Neural progenitor cell (in vitro differentiated cells): ENCODE measurements around the gene GLTPD2. TPM values are rescaled to one million over a fixed set of nuclear protein-coding genes. Genes with fewer than 3 reads are reported as not detected.

Experiments used
- DNase-seq: peaks from one replicate; pipeline ENCODE4 v3.0.0-alpha.2; 2016; ENCODE audit warnings: low spot score
- H2AFZ ChIP-seq: fragments of 200-600 bp; sonication (generic); replicated peaks from 2 replicates; pipeline ENCODE4 v1.6.1; 2016; ENCODE audit warnings: antibody characterized with exemption
- H3F3A ChIP-seq: fragments of 200-600 bp; sonication (generic); 2 replicates; pipeline ENCODE4 v1.6.1; 2016; ENCODE audit warnings: antibody characterized with exemption, low read depth
- H3K27ac ChIP-seq: fragments of 200-600 bp; sonication (generic); 2 replicates; pipeline ENCODE4 v1.5.1; 2016; ENCODE audit warnings: mild to moderate bottlenecking
- H3K27me3 ChIP-seq: fragments of 200-600 bp; sonication (generic); 2 replicates; pipeline ENCODE4 v1.6.1; 2016; ENCODE audit warnings: mild to moderate bottlenecking, moderate library complexity
- H3K36me3 ChIP-seq: fragments of 200-600 bp; sonication (generic); 2 replicates; pipeline ENCODE4 v1.5.1; 2016
- H3K4me1 ChIP-seq: fragments of 200-600 bp; sonication (generic); 2 replicates; pipeline ENCODE4 v1.6.1; 2016; ENCODE audit warnings: mixed run types
- H3K4me2 ChIP-seq: fragments of 200-600 bp; sonication (generic); 2 replicates; pipeline ENCODE4 v1.6.1; 2016
- H3K4me3 ChIP-seq: fragments of 200-600 bp; sonication (generic); 2 replicates; pipeline ENCODE4 v1.5.1; 2016
- H3K79me2 ChIP-seq: fragments of 200-600 bp; sonication (generic); 2 replicates; pipeline ENCODE4 v1.6.1; 2016; ENCODE audit warnings: low read depth
- H3K9ac ChIP-seq: fragments of 200-600 bp; sonication (generic); 2 replicates; pipeline ENCODE4 v1.6.1; 2016
- H3K9me3 ChIP-seq: fragments of 200-600 bp; sonication (generic); 2 replicates; pipeline ENCODE4 v1.5.1; 2016; ENCODE audit warnings: low read depth
- H4K20me1 ChIP-seq: fragments of 200-600 bp; sonication (generic); 2 replicates; pipeline ENCODE4 v1.6.1; 2016; ENCODE audit warnings: low read depth
- H3K27ac Mint-ChIP-seq: 3 replicates; pipeline ENCODE4 v1.8.0; 2021; ENCODE audit warnings: mixed read lengths
- H3K27me3 Mint-ChIP-seq: 2 replicates; pipeline ENCODE4 v1.8.0; 2022; ENCODE audit warnings: low read depth, mild to moderate bottlenecking, inconsistent platforms, moderate library complexity, mixed read lengths; ENCODE audit not compliant: insufficient read depth
- H3K36me3 Mint-ChIP-seq: 3 replicates; pipeline ENCODE4 v1.8.0; 2021; ENCODE audit warnings: mixed read lengths
- H3K4me1 Mint-ChIP-seq: 3 replicates; pipeline ENCODE4 v1.8.0; 2021; ENCODE audit warnings: mixed read lengths
- H3K4me3 Mint-ChIP-seq: 3 replicates; pipeline ENCODE4 v1.8.0; 2021; ENCODE audit warnings: mild to moderate bottlenecking, moderate library complexity, mixed read lengths
- H3K9me3 Mint-ChIP-seq: 3 replicates; pipeline ENCODE4 v1.8.0; 2020; ENCODE audit warnings: mixed read lengths
- CTCF ChIP-seq: fragments of 200-600 bp; sonication (generic); IDR thresholded peaks from 2 replicates; pipeline ENCODE4 v1.5.1; 2017; ENCODE audit warnings: antibody characterized with exemption, mild to moderate bottlenecking
- EZH2 ChIP-seq: fragments of 200-600 bp; sonication (generic); IDR thresholded peaks from 2 replicates; pipeline ENCODE4 v1.6.1; 2017; ENCODE audit warnings: antibody characterized with exemption, mild to moderate bottlenecking, moderate library complexity
- EZH2phosphoT487 ChIP-seq: fragments of 200-600 bp; sonication (generic); IDR thresholded peaks from 2 replicates; pipeline ENCODE4 v1.6.1; 2017; ENCODE audit warnings: antibody characterized with exemption
- total RNA-seq: library from RNA; depleted of rRNA; stranded (reverse); fragments of >200 nt; gene quantifications from 2 replicates; pipeline ENCODE4 v1.2.3, GENCODE V29; 2015; ENCODE audit warnings: low replicate concordance

The GLTPD2 gene
- total RNA-seq, 1 donor from 2014 or later: not detected

GRCh38 chr17:4786516-4786915 is 2.2 kb upstream of the GLTPD2 start:
- Mint-ChIP-seq H3K9me3 (no peaks in the 10 kb centered on the region), H3K4me1 (peaks cover 11% of the 10 kb centered on the region), H3K36me3 (no peaks in the 10 kb centered on the region), H3K27me3 (peaks cover 20% of the 10 kb centered on the region), H3K27ac (no peak overlapping the region), H3K4me3 (no peak overlapping the region)
- Histone ChIP-seq H3K4me3 (no peak overlapping the region), H3K27me3 (peaks cover 92% of the 10 kb centered on the region), H3K9ac (no peak overlapping the region), H3K4me1 (peaks cover 13% of the 10 kb centered on the region), H2AFZ (no peak overlapping the region), H3K4me2 (peak overlapping the region; percentile 53), H3K36me3 (no peaks in the 10 kb centered on the region), H3K27ac (no peak overlapping the region), H4K20me1 (peaks cover 9% of the 10 kb centered on the region), H3K9me3 (no peaks in the 10 kb centered on the region), H3F3A (peaks cover 38% of the 10 kb centered on the region), H3K79me2 (no peaks in the 10 kb centered on the region)
- DNase-seq: no peak
- TF ChIP-seq EZH2 (no peak), EZH2phosphoT487 (no peak), CTCF (no peak)

- H3K9ac ChIP-seq: no peak overlapping the region
- Mint-ChIP-seq H3K9me3 (no peaks in the 10 kb centered on the region), H3K4me3 (peak overlapping the region; percentile 77), H3K4me1 (peaks cover 11% of the 10 kb centered on the region), H3K27me3 (peaks cover 22% of the 10 kb centered on the region), H3K36me3 (no peaks in the 10 kb centered on the region), H3K27ac (no peak overlapping the region)
- H3K9me3 ChIP-seq: no peaks in the 10 kb centered on the region
- H3K4me3 ChIP-seq: peak overlapping the region; percentile 85
- H3K79me2 ChIP-seq: no peaks in the 10 kb centered on the region
- no peak for TF ChIP-seq CTCF
- no peak for TF ChIP-seq EZH2phosphoT487
- no peak overlapping the region for H2AFZ ChIP-seq
- no peak for DNase-seq
- H3K27me3 ChIP-seq: peaks cover 93% of the 10 kb centered on the region
- no peaks in the 10 kb centered on the region for H3K36me3 ChIP-seq
- peaks cover 9% of the 10 kb centered on the region for H4K20me1 ChIP-seq
- H3K4me1 ChIP-seq: peaks cover 13% of the 10 kb centered on the region
- peaks cover 38% of the 10 kb centered on the region for H3F3A ChIP-seq
- H3K27ac ChIP-seq: no peak overlapping the region
- H3K4me2 ChIP-seq: peak overlapping the region; percentile 95
Measured at GRCh38 chr17:4788159-4788806, 481 bp upstream of the GLTPD2 start.

GRCh38 chr17:4789701-4789950 is 862 bp downstream of the GLTPD2 start:
- Histone ChIP-seq H3F3A (peaks cover 38% of the 10 kb centered on the region), H3K36me3 (no peaks in the 10 kb centered on the region), H3K9ac (no peak overlapping the region), H4K20me1 (peaks cover 9% of the 10 kb centered on the region), H3K4me1 (peaks cover 13% of the 10 kb centered on the region), H3K79me2 (no peaks in the 10 kb centered on the region), H3K27ac (no peak overlapping the region), H3K4me2 (peak overlapping the region; percentile 95), H3K27me3 (peaks cover 81% of the 10 kb centered on the region), H2AFZ (peak overlapping the region; percentile 81), H3K4me3 (peak overlapping the region; percentile 85), H3K9me3 (no peaks in the 10 kb centered on the region)
- TF ChIP-seq EZH2phosphoT487 (no peak), EZH2 (peak; percentile 57)
- Mint-ChIP-seq H3K9me3 (no peaks in the 10 kb centered on the region), H3K36me3 (no peaks in the 10 kb centered on the region), H3K4me1 (peaks cover 11% of the 10 kb centered on the region), H3K27me3 (peaks cover 24% of the 10 kb centered on the region), H3K4me3 (peak overlapping the region; percentile 88), H3K27ac (no peak overlapping the region)
- DNase-seq: no peak

GRCh38 chr17:4789951-4790704 is 1.4 kb downstream of the GLTPD2 start:
- H3K27ac ChIP-seq: no peak overlapping the region
- peaks cover 13% of the 10 kb centered on the region for H3K4me1 ChIP-seq

More at GRCh38 chr17:4789951-4790704, 1.4 kb downstream of the GLTPD2 start:
- no peaks in the 10 kb centered on the region for H3K9me3 Mint-ChIP-seq
- Histone ChIP-seq H3K27me3 (peaks cover 79% of the 10 kb centered on the region), H3K4me2 (peak overlapping the region; percentile 95), H3K9me3 (no peaks in the 10 kb centered on the region), H3K9ac (no peak overlapping the region), H3K4me3 (peak overlapping the region; percentile 85), H2AFZ (peak overlapping the region; percentile 81), H3F3A (peaks cover 38% of the 10 kb centered on the region), H3K36me3 (no peaks in the 10 kb centered on the region), H4K20me1 (peaks cover 9% of the 10 kb centered on the region), H3K79me2 (no peaks in the 10 kb centered on the region)
- H3K27me3 Mint-ChIP-seq: peaks cover 23% of the 10 kb centered on the region
- TF ChIP-seq CTCF (peak; percentile 64), EZH2 (no peak)
- no peak overlapping the region for H3K27ac Mint-ChIP-seq
- peak; percentile 89 for DNase-seq
- peak overlapping the region; percentile 88 for H3K4me3 Mint-ChIP-seq
- H3K36me3 Mint-ChIP-seq: no peaks in the 10 kb centered on the region
- peaks cover 11% of the 10 kb centered on the region for H3K4me1 Mint-ChIP-seq
